Liver (tissue), 3 donors: Measurements from ENCODE around the gene IRF8.

Experiments
- EGR1 ChIP-seq, 2 donors: IDR thresholded peaks; 2 replicates each; pipeline ENCODE4 v1.6.1; 2016 to 2018; ENCODE audit warnings: antibody characterized with exemption in 2 of 2, low read depth in 2 of 2
- FOXA1 ChIP-seq: IDR thresholded peaks from 2 replicates; pipeline ENCODE4 v1.6.1; 2016; ENCODE audit warnings: antibody characterized with exemption
- GABPA ChIP-seq, 2 donors: IDR thresholded peaks in 1 of 2; conservative IDR thresholded peaks in 1 of 2; 2 replicates each; pipeline ENCODE4 v1.6.1; 2016; ENCODE audit warnings: antibody characterized with exemption in 2 of 2, mild to moderate bottlenecking in 1 of 2, moderate library complexity in 1 of 2
- HNF4G ChIP-seq: IDR thresholded peaks from 2 replicates; pipeline ENCODE4 v1.6.1; 2016; ENCODE audit warnings: antibody characterized with exemption
- JUND ChIP-seq, 2 donors: IDR thresholded peaks; 2 replicates each; pipeline ENCODE4 v1.6.1; 2016; ENCODE audit warnings: antibody characterized with exemption in 2 of 2
- RAD21 ChIP-seq, 2 donors: IDR thresholded peaks; 2 replicates each; pipeline ENCODE4 v1.6.1; 2016; ENCODE audit warnings: antibody characterized with exemption in 2 of 2, mild to moderate bottlenecking in 2 of 2
- RXRA ChIP-seq, 2 donors: IDR thresholded peaks; 2 replicates each; pipeline ENCODE4 v1.6.1; 2017 to 2018; ENCODE audit warnings: antibody characterized with exemption in 2 of 2, mild to moderate bottlenecking in 1 of 2
- TAF1 ChIP-seq: conservative IDR thresholded peaks from 2 replicates; pipeline ENCODE4 v1.6.1; 2016; ENCODE audit warnings: antibody characterized with exemption, mild to moderate bottlenecking
- YY1 ChIP-seq: IDR thresholded peaks from 2 replicates; pipeline ENCODE4 v1.6.1; 2016; ENCODE audit warnings: antibody characterized with exemption, mild to moderate bottlenecking
- TF ChIP-seq, protein P1 (sequence below): fragments of 150-350 bp; IDR thresholded peaks from 2 replicates; pipeline ENCODE4 v1.5.1; 2017; ENCODE audit warnings: improper control_type of control experiment, low read depth, low read length; ENCODE audit not compliant: missing input control
- TF ChIP-seq, protein P2 (sequence below): IDR thresholded peaks from 2 replicates; pipeline ENCODE4 v1.6.1; 2016; ENCODE audit warnings: antibody characterized with exemption
- TF ChIP-seq, protein P3 (sequence below): IDR thresholded peaks from 2 replicates; pipeline ENCODE4 v1.6.1; 2016; ENCODE audit warnings: antibody characterized with exemption
- TF ChIP-seq, protein P4 (sequence below): IDR thresholded peaks from 2 replicates; pipeline ENCODE4 v1.6.1; 2016; ENCODE audit warnings: antibody characterized with exemption, mild to moderate bottlenecking
- donor health status: healthy.
- donor health status: healthy.

DNA sequence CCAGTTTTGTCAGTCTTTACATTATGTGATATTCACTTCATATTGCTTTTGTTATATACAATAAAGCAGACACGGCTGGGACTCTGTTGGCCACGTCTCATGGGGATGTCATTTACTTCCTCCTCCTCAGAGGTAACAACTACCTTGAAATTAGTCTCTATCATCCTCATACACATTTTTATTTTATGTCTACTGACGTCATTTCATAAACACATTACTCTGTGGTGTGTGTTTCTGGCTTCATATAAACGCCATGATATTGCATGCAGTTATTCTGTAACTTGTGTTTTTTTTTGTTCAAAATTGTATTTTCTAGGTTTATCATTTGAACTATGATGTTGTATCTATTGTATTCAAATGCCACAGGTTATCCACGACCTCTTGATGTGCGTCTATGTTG, 13.4 kb upstream of the IRF8 start:
- TF ChIP-seq, protein P1, sequence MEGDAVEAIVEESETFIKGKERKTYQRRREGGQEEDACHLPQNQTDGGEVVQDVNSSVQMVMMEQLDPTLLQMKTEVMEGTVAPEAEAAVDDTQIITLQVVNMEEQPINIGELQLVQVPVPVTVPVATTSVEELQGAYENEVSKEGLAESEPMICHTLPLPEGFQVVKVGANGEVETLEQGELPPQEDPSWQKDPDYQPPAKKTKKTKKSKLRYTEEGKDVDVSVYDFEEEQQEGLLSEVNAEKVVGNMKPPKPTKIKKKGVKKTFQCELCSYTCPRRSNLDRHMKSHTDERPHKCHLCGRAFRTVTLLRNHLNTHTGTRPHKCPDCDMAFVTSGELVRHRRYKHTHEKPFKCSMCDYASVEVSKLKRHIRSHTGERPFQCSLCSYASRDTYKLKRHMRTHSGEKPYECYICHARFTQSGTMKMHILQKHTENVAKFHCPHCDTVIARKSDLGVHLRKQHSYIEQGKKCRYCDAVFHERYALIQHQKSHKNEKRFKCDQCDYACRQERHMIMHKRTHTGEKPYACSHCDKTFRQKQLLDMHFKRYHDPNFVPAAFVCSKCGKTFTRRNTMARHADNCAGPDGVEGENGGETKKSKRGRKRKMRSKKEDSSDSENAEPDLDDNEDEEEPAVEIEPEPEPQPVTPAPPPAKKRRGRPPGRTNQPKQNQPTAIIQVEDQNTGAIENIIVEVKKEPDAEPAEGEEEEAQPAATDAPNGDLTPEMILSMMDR, result no peak
- TF ChIP-seq FOXA1, result no peak
- no peak for TF ChIP-seq TAF1
- TF ChIP-seq, protein P2, sequence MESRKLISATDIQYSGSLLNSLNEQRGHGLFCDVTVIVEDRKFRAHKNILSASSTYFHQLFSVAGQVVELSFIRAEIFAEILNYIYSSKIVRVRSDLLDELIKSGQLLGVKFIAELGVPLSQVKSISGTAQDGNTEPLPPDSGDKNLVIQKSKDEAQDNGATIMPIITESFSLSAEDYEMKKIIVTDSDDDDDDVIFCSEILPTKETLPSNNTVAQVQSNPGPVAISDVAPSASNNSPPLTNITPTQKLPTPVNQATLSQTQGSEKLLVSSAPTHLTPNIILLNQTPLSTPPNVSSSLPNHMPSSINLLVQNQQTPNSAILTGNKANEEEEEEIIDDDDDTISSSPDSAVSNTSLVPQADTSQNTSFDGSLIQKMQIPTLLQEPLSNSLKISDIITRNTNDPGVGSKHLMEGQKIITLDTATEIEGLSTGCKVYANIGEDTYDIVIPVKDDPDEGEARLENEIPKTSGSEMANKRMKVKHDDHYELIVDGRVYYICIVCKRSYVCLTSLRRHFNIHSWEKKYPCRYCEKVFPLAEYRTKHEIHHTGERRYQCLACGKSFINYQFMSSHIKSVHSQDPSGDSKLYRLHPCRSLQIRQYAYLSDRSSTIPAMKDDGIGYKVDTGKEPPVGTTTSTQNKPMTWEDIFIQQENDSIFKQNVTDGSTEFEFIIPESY, result no peak
- TF ChIP-seq RXRA (IDR thresholded peaks at IDR 0.05), result no peak
- no peak for TF ChIP-seq JUND (IDR thresholded peaks at IDR 0.05)
- TF ChIP-seq, protein P3, sequence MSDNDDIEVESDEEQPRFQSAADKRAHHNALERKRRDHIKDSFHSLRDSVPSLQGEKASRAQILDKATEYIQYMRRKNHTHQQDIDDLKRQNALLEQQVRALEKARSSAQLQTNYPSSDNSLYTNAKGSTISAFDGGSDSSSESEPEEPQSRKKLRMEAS, result no peak
- TF ChIP-seq RAD21 (IDR thresholded peaks at IDR 0.05), result no peak
- no peak for TF ChIP-seq EGR1 (IDR thresholded peaks at IDR 0.05; ENCODE audit: low read depth in 2 of 2)
- no peak for TF ChIP-seq YY1
- TF ChIP-seq, protein P4, sequence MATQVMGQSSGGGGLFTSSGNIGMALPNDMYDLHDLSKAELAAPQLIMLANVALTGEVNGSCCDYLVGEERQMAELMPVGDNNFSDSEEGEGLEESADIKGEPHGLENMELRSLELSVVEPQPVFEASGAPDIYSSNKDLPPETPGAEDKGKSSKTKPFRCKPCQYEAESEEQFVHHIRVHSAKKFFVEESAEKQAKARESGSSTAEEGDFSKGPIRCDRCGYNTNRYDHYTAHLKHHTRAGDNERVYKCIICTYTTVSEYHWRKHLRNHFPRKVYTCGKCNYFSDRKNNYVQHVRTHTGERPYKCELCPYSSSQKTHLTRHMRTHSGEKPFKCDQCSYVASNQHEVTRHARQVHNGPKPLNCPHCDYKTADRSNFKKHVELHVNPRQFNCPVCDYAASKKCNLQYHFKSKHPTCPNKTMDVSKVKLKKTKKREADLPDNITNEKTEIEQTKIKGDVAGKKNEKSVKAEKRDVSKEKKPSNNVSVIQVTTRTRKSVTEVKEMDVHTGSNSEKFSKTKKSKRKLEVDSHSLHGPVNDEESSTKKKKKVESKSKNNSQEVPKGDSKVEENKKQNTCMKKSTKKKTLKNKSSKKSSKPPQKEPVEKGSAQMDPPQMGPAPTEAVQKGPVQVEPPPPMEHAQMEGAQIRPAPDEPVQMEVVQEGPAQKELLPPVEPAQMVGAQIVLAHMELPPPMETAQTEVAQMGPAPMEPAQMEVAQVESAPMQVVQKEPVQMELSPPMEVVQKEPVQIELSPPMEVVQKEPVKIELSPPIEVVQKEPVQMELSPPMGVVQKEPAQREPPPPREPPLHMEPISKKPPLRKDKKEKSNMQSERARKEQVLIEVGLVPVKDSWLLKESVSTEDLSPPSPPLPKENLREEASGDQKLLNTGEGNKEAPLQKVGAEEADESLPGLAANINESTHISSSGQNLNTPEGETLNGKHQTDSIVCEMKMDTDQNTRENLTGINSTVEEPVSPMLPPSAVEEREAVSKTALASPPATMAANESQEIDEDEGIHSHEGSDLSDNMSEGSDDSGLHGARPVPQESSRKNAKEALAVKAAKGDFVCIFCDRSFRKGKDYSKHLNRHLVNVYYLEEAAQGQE, result no peak
- no peak for TF ChIP-seq GABPA (IDR thresholded peaks at IDR 0.05 in 1 of 2, conservative IDR thresholded peaks at IDR 0.05 in 1 of 2)
- no peak for TF ChIP-seq HNF4G
